ENCODE data around the gene SEPTIN11. TPM values are rescaled to one million over a fixed set of nuclear protein-coding genes. Genes with fewer than 3 reads are reported as not detected.

The SEPTIN11 gene
- total and polyA plus RNA-seq, 4 donors, result 20.4 to 126 (median 64.4) TPM

GRCh38 chr4:76931087-76931486 lies 18.5 kb upstream of the SEPTIN11 start:
- Histone ChIP-seq H3K9ac (ENCODE audit: insufficient read depth in 1 of 2, low read length in 2 of 2) (no peak overlapping the region), H3K27me3 (ENCODE audit: control insufficient read depth in 3 of 3, insufficient read depth in 3 of 3, low read length in 2 of 3) (no peaks in the 10 kb centered on the region), H3K36me3 (ENCODE audit: control insufficient read depth in 4 of 4, insufficient read depth in 4 of 4, low read length in 4 of 4) (no peaks in the 10 kb centered on the region), H3K27ac (ENCODE audit: low read depth in 1 of 2, low read length in 1 of 2) (no peak overlapping the region), H3K9me3 (ENCODE audit: control insufficient read depth in 4 of 4, insufficient read depth in 3 of 4, low read length in 3 of 4) (peaks cover 0 to 2% (median 0%) of the 10 kb centered on the region in 4 donors), H3K4me3 (no peak overlapping the region), H3K4me1 (ENCODE audit: control insufficient read depth in 5 of 5, insufficient read depth in 5 of 5, low read length in 5 of 5) (no peaks in the 10 kb centered on the region)
- TF ChIP-seq CTCF (IDR thresholded peaks at IDR 0.05; ENCODE audit: control extremely low read depth, extremely low read depth), result no peak
- ATAC-seq (ENCODE audit: insufficient read depth, low FRiP score) (no peak), DNase-seq (no peak)

- no peak overlapping the region for H3K9ac ChIP-seq (ENCODE audit: insufficient read depth in 1 of 2, low read length in 2 of 2)
- ATAC-seq (ENCODE audit: insufficient read depth, low FRiP score) (no peak), DNase-seq (no peak)
- H3K9me3 ChIP-seq (ENCODE audit: control insufficient read depth in 4 of 4, insufficient read depth in 3 of 4, low read length in 3 of 4), result peaks cover 0 to 4% (median 0%) of the 10 kb centered on the region in 4 donors
- H3K27ac ChIP-seq (ENCODE audit: low read depth in 1 of 2, low read length in 1 of 2), result no peak overlapping the region
- H3K36me3 ChIP-seq (ENCODE audit: control insufficient read depth in 4 of 4, insufficient read depth in 4 of 4, low read length in 4 of 4), result no peaks in the 10 kb centered on the region
- H3K27me3 ChIP-seq (ENCODE audit: control insufficient read depth in 3 of 3, insufficient read depth in 3 of 3, low read length in 2 of 3), result no peaks in the 10 kb centered on the region
- 84 to 87% methylated on average over 7 of the region's 7 CpGs for WGBS, 2 donors
- H3K4me3 ChIP-seq, result no peak overlapping the region
- no peaks in the 10 kb centered on the region for H3K4me1 ChIP-seq (ENCODE audit: control insufficient read depth in 5 of 5, insufficient read depth in 5 of 5, low read length in 5 of 5)
- no peak for TF ChIP-seq CTCF (IDR thresholded peaks at IDR 0.05; ENCODE audit: control extremely low read depth, extremely low read depth)
Observed at GRCh38 chr4:76931576-76932276, 17.8 kb upstream of the SEPTIN11 start.

GRCh38 chr4:76939184-76939583 lies 10.4 kb upstream of the SEPTIN11 start:
- ATAC-seq (ENCODE audit: insufficient read depth, low FRiP score), result no peak
- no peak for TF ChIP-seq CTCF (IDR thresholded peaks at IDR 0.05; ENCODE audit: control extremely low read depth, extremely low read depth)
- WGBS, 2 donors, result 82 to 88% methylated on average over 2 of the region's 2 CpGs
- no peak for DNase-seq
- Histone ChIP-seq H3K27ac (ENCODE audit: low read depth in 1 of 2, low read length in 1 of 2) (no peak overlapping the region), H3K27me3 (ENCODE audit: control insufficient read depth in 3 of 3, insufficient read depth in 3 of 3, low read length in 2 of 3) (no peaks in the 10 kb centered on the region), H3K36me3 (ENCODE audit: control insufficient read depth in 4 of 4, insufficient read depth in 4 of 4, low read length in 4 of 4) (no peaks in the 10 kb centered on the region), H3K4me1 (ENCODE audit: control insufficient read depth in 5 of 5, insufficient read depth in 5 of 5, low read length in 5 of 5) (no peaks in the 10 kb centered on the region), H3K4me3 (no peak overlapping the region), H3K9ac (ENCODE audit: insufficient read depth in 1 of 2, low read length in 2 of 2) (no peak overlapping the region), H3K9me3 (ENCODE audit: control insufficient read depth in 4 of 4, insufficient read depth in 3 of 4, low read length in 3 of 4) (peaks cover 0 to 4% (median 2%) of the 10 kb centered on the region in 4 donors)

Measured in lung (tissue), 12 donors.